Immature natural killer cell (primary cell): ENCODE measurements around the gene UGDH. TPM values are rescaled to one million over a fixed set of nuclear protein-coding genes. Genes with fewer than 3 reads are reported as not detected.
A peak's percentile ranks its signal among the peaks of the same experiment; 100 is the strongest.

Source experiments
- DNase-seq, 3 donors: peaks; one replicate each; pipeline ENCODE4 v3.0.0; 2022; ENCODE audit warnings: mixed read lengths in 1 of 3
- H3K27ac Mint-ChIP-seq, 6 donors: one replicate each; pipeline ENCODE4 v1.8.0; 2020; ENCODE audit warnings: mixed read lengths in 6 of 6, mild to moderate bottlenecking in 5 of 6, inconsistent platforms in 4 of 6, moderate library complexity in 3 of 6
- H3K27me3 Mint-ChIP-seq, 3 donors: one replicate each; pipeline ENCODE4 v1.8.0; 2020 to 2021; ENCODE audit warnings: low read depth in 3 of 3, mild to moderate bottlenecking in 3 of 3, mixed read lengths in 3 of 3, moderate library complexity in 3 of 3, inconsistent platforms in 1 of 3
- H3K36me3 Mint-ChIP-seq, 3 donors: one replicate each; pipeline ENCODE4 v1.8.0; 2020; ENCODE audit warnings: mixed read lengths in 3 of 3, inconsistent platforms in 2 of 3, mild to moderate bottlenecking in 2 of 3
- H3K4me1 Mint-ChIP-seq, 2 donors: one replicate each; pipeline ENCODE4 v1.8.0; 2020; ENCODE audit warnings: inconsistent platforms in 2 of 2, mild to moderate bottlenecking in 2 of 2, mixed read lengths in 2 of 2, moderate library complexity in 1 of 2
- H3K4me3 Mint-ChIP-seq, 5 donors: one replicate each; pipeline ENCODE4 v1.8.0; 2020; ENCODE audit warnings: mild to moderate bottlenecking in 5 of 5, mixed read lengths in 5 of 5, inconsistent platforms in 3 of 5, moderate library complexity in 3 of 5
- H3K9me3 Mint-ChIP-seq, 6 donors: one replicate each; pipeline ENCODE4 v1.8.0; 2020; ENCODE audit warnings: mild to moderate bottlenecking in 6 of 6, mixed read lengths in 6 of 6, inconsistent platforms in 4 of 6, moderate library complexity in 3 of 6
- polyA plus RNA-seq, 3 donors: library from polyadenylated mRNA; unstranded; fragments of 300-500 nt; fragmentation: Illumina TruSeq; gene quantifications; one replicate each; pipeline ENCODE4 v1.2.3, GENCODE V29; 2021

UGDH gene
- 10 to 100 TPM; 29.4 to 48.0 (median 40.0) TPM for polyA plus RNA-seq

DNA sequence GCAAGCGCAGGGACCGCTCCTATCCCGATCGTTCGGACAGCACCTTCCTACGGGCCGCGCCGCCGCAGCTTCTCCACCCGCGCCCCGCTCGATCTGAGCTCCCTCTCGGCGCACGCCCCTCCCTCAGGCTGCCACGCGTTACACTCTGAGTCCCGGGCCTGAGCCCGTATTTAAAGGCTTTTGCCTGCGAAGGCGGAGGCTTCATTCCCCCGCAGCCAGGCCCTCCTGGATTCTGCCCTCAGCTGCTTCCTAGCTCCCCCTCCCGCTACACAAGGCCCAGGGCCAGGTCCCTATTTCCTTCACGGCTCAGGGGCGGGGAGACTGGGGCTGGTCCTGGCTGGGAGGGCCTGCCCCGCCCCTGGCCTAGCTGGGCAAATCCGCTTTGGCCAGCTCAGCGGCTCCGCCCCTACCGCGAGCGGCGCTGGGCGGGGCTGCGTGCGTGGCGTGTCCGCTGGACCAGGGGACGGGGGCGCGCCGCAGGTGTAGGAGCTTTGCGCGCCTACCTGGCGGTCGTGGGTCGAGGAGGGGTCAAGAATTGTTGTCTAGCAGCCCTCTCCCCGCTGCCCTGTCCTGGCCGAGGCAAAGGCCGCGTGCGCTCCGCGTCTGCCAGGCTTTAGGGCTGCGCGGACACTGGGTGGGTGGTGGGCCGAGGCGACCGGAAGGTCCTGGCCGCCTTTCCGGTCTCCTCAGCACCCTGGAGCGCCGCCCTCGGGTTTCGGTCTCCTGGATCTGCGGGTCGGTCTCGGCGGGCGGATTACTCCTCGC lies at the start of gene UGDH:
UGDH (minus strand) TSS at position 144 of the 765 bp plus-strand sequence. CDS start 5,927 bp downstream, outside the sequence.
- H3K27me3 Mint-ChIP-seq = peaks cover 2 to 5% (median 2%) of the 10 kb centered on the region in 3 donors
- peaks cover 23 to 24% of the 10 kb centered on the region in 2 donors for H3K4me1 Mint-ChIP-seq
- H3K36me3 Mint-ChIP-seq = peaks cover 17 to 20% (median 18%) of the 10 kb centered on the region in 3 donors
- peak within 1 kb of the TSS; percentile 99 to 100 (median 99) for H3K4me3 Mint-ChIP-seq
- no peaks in the 10 kb centered on the region for H3K9me3 Mint-ChIP-seq
- peak; percentile 89 to 91 (median 91) for DNase-seq
- peak within 1 kb of the TSS; percentile 90 to 98 (median 96) for H3K27ac Mint-ChIP-seq

DNA sequence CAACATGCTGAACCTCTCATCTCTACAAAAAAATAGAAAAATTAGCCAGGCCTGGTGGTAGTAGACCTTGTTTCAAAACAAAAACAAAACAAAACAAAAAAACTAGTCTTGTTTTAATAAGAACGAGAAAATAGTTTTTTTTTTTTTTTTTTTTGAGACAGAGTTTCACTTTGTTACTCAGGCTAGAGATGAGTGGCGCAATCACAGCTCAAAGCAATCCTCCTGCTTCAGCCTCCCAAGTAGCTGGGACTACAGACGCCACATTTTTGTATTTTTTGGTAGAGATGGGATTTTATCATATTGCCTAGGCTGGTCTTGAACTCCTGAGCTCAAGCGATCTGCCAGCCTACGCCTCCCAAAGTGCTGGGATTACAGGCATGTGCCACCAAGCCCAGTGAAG lies 47.7 kb upstream of the UGDH start:
- H3K4me1 Mint-ChIP-seq = no peaks in the 10 kb centered on the region
- no peak overlapping the region for H3K27ac Mint-ChIP-seq
- H3K4me3 Mint-ChIP-seq = no peak overlapping the region

DNA sequence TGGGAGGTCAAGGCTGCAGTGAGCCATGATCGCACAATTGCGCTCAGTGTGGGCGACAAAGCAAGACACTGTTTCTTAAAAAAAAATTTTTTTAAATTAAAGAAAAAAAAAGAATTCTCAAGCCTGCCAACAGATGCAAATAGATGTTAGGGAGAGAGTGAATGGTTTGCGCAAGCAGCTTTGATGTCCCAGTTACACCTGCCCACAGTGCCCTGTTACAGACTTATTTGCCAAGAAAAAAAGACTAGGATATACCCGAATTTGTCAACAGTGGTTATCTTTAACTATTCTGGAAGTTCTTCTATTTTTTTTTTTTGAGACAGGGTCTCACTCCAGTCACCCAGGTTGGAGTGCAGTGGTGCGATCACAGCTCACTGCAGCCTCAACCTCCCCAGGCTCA lies 44.3 kb upstream of the UGDH start:
- H3K36me3 Mint-ChIP-seq = peaks cover 0 to 4% (median 0%) of the 10 kb centered on the region in 3 donors
- H3K4me3 Mint-ChIP-seq = no peak overlapping the region
- H3K27ac Mint-ChIP-seq = no peak overlapping the region
- no peak for DNase-seq
- no peaks in the 10 kb centered on the region for H3K9me3 Mint-ChIP-seq
- H3K27me3 Mint-ChIP-seq = peaks cover 0 to 7% (median 0%) of the 10 kb centered on the region in 3 donors
- peaks cover 0 to 5% of the 10 kb centered on the region in 2 donors for H3K4me1 Mint-ChIP-seq

More for the DNA sequence above, 47.7 kb upstream of the UGDH start:
- no peak for DNase-seq
- H3K36me3 Mint-ChIP-seq = peaks cover 0 to 4% (median 3%) of the 10 kb centered on the region in 3 donors
- peaks cover 0 to 4% (median 0%) of the 10 kb centered on the region in 3 donors for H3K27me3 Mint-ChIP-seq
- H3K9me3 Mint-ChIP-seq = no peaks in the 10 kb centered on the region

DNA sequence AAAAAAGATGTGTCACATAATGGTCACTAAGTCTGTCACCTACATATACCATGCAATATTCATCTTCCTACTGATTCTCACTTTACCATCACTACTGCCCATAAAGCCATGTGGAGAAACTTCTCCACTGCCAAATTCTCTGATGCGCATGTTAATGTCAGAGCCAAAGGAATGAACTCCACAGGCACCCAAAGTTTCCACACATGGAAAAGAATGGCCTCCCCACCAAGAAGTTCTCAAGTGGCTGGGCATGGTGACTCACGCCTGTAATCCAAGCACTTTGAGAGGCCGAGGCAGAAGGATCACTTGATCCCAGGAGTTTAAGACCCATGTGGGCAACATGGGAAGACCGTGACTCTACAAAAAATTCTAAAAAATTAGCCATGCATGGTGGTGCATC lies 43.8 kb upstream of the UGDH start:
- no peaks in the 10 kb centered on the region for H3K9me3 Mint-ChIP-seq
- H3K4me1 Mint-ChIP-seq = peaks cover 2 to 5% of the 10 kb centered on the region in 2 donors
- no peak overlapping the region for H3K4me3 Mint-ChIP-seq
- H3K27me3 Mint-ChIP-seq = peaks cover 0 to 7% (median 0%) of the 10 kb centered on the region in 3 donors
- DNase-seq = no peak
- no peak overlapping the region for H3K27ac Mint-ChIP-seq
- peaks cover 3 to 7% (median 3%) of the 10 kb centered on the region in 3 donors for H3K36me3 Mint-ChIP-seq

DNA sequence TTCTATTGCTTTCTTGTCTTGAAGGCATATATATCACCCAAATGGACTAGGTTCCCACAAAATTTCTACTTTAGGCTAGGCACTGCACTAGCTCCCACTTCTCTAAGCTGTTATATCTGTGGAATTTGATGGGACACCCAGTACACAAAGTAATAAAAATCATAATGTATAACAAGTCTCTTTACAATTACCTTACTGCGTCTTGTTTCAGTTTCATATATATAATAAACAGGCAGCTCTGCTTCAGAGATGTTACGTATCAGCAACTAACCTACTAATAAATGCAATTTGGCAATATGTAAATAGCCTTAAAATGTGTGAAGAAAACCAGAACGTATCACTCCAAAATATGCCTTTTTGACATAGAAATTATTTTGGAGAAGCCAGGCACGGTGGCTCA lies 42.0 kb upstream of the UGDH start:
- peaks cover 5 to 6% of the 10 kb centered on the region in 2 donors for H3K4me1 Mint-ChIP-seq
- peaks cover 0 to 5% (median 0%) of the 10 kb centered on the region in 3 donors for H3K27me3 Mint-ChIP-seq
- no peak overlapping the region for H3K27ac Mint-ChIP-seq
- peaks cover 10 to 21% (median 10%) of the 10 kb centered on the region in 3 donors for H3K36me3 Mint-ChIP-seq
- no peak for DNase-seq
- H3K9me3 Mint-ChIP-seq = no peaks in the 10 kb centered on the region
- no peak overlapping the region for H3K4me3 Mint-ChIP-seq

DNA sequence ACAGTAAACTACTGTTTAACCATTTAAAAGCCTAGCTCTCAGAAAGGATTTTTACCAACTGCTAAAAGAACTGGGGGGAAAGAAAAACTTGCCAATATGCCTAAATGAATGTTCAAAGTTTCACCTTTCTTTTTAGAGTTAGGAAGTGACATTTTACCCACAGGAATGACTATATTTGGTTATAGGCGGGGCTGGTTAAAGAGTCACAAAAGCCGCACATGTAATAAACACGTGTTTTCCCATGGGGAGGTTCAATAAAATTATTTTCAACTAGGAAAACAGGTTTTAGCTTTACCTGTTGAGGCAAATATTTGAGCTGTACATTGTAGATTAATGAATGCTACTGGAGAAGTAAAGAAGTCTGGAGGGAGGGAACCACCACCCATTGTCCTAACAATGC lies 41.6 kb upstream of the UGDH start:
- H3K4me3 Mint-ChIP-seq = peak overlapping the region in 1 of 5 donors; percentile 31
- H3K27ac Mint-ChIP-seq = no peak overlapping the region
- DNase-seq = no peak

DNA sequence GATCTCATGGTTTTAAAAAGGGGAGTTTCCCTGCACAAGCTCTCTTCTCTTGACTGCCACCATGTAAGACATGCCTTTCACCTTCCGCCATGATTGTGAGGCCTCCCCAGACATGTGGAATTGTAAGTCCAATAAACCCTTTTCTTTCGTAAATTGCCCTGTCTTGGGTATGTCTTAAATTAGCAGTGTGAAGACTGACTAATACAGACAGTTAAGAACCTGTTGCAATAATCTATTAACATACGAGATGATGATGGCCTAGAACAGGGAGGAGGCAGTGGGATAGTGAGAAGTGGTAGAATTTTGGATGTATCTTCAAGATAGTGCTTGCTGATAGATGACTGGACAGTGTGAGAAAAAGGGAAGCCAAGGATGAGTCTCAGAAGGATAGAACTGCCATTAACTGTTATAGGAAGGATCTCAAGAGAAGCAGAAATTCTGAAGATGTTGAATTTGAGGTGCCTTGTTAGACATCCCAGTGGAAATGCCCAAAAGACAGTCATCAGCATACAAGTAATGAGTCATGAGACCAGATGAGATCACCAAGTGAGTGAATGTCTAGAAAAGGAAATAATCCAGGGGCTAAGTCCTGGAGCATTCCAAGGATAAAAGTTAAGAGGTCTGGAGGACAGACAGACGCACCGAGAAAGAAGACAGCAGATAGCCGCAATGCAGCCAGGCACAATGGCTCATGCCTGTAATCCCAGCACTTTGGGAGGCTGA lies 38.8 kb upstream of the UGDH start:
- Mint-ChIP-seq H3K9me3 (no peaks in the 10 kb centered on the region), H3K36me3 (peaks cover 10 to 27% (median 15%) of the 10 kb centered on the region in 3 donors), H3K27ac (no peak overlapping the region), H3K4me3 (no peak overlapping the region), H3K4me1 (peaks cover 5 to 6% of the 10 kb centered on the region in 2 donors), H3K27me3 (peaks cover 0 to 5% (median 1%) of the 10 kb centered on the region in 3 donors)
- DNase-seq = no peak

More for the DNA sequence above, 41.6 kb upstream of the UGDH start:
- peaks cover 5 to 6% of the 10 kb centered on the region in 2 donors for H3K4me1 Mint-ChIP-seq
- no peaks in the 10 kb centered on the region for H3K9me3 Mint-ChIP-seq
- peaks cover 0 to 5% (median under 1%) of the 10 kb centered on the region in 3 donors for H3K27me3 Mint-ChIP-seq
- H3K36me3 Mint-ChIP-seq = peaks cover 10 to 23% (median 11%) of the 10 kb centered on the region in 3 donors

DNA sequence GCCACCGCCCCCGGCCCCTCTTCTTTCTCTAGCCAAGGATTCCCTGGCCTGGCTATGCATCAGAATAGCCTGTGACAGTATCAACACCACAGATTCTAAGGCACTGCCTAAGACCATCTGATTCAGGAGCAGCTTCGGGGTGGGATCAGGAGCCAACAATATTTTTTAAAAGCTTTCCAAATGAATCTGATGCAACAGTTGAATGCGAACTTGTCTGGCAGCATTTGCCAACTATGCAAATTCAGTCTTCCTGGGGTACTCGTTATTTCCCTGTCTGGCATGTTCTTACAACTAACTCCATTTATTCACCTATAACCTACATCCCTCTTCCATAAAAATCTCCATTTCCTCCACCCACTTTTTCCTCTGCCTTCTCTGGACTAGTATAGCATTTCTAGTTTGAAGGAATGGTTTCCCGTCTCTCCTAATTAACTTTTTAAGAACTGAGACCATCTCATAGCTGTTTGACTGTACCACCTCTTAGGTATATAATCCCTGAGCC lies 36.2 kb upstream of the UGDH start:
- Mint-ChIP-seq H3K4me1 (peaks cover 2 to 6% of the 10 kb centered on the region in 2 donors), H3K9me3 (no peaks in the 10 kb centered on the region), H3K27ac (no peak overlapping the region), H3K4me3 (no peak overlapping the region), H3K27me3 (peaks cover 0 to 3% (median 1%) of the 10 kb centered on the region in 3 donors), H3K36me3 (peaks cover 10 to 24% (median 15%) of the 10 kb centered on the region in 3 donors)
- no peak for DNase-seq

DNA sequence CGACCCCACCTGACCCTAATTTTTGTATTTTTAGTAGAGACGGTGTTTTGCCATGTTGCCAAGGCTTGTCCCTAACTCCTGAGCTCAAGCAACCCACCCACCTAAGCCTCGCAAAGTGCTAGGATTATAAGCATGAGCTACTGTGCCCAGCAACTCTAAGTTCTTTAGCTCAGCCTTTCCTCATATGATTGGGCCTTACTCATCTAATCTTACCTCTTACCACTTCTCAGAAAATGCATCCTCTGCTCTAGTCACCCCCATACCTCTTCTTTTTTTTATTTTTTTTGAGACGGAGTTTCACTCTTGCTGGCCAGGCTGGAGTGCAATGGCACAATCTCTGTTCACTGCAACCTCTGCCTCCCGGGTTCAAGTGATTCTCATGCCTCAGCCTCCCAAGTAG lies 35.6 kb upstream of the UGDH start:
- H3K4me3 Mint-ChIP-seq = no peak overlapping the region
- H3K36me3 Mint-ChIP-seq = peaks cover 10 to 24% (median 15%) of the 10 kb centered on the region in 3 donors
- no peak for DNase-seq
- H3K27me3 Mint-ChIP-seq = peaks cover 0 to 1% (median 1%) of the 10 kb centered on the region in 3 donors
- H3K9me3 Mint-ChIP-seq = no peaks in the 10 kb centered on the region
- peaks cover 0 to 6% of the 10 kb centered on the region in 2 donors for H3K4me1 Mint-ChIP-seq
- no peak overlapping the region for H3K27ac Mint-ChIP-seq

DNA sequence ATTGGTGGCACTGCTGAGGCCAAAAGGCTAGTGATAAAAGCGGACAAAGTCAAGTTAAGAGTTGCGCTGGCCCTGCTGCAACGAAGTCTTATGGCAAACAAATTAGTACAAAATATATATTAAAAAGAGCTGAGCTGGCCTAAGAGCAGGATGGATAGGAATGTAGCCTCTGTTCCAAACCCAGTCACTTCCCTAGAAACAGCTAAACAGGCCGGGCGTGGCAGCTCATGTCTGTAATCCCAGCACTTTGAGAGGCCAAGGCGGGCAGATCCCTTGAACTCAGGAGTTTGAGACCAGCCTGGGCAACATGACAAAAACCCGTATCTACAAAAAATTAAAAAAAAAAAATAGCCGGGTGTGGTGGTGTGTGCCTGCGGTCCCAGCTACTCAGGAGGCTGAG lies 32.4 kb upstream of the UGDH start:
- no peak overlapping the region for H3K27ac Mint-ChIP-seq

DNA sequence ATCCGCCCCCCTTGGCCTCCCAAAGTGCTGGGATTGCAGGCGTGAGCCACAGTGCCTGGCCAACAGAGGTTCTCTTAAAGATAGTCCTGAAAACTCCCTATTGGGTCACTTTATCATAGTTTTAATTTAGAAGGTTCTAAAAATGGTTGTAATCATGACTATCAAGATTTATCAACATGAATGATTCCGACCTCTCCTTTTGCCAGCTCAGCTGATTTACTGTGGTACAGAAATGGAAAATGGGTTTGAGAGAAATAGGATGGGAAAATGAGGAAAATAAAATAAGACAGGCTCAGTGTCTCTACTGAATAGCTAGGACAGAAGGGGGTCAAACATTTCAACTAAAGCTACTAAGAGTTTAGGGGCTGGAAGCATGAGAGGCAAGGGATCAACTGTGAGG lies 28.2 kb upstream of the UGDH start:
- Mint-ChIP-seq H3K27ac (peak overlapping the region in 1 of 6 donors; percentile 13), H3K4me3 (no peak overlapping the region), H3K4me1 (no peaks in the 10 kb centered on the region), H3K27me3 (peaks cover 0 to 2% (median 0%) of the 10 kb centered on the region in 3 donors), H3K36me3 (peaks cover 8 to 18% (median 16%) of the 10 kb centered on the region in 3 donors), H3K9me3 (no peaks in the 10 kb centered on the region)
- DNase-seq = no peak

More for the DNA sequence above, 32.4 kb upstream of the UGDH start:
- DNase-seq = no peak
- Mint-ChIP-seq H3K9me3 (no peaks in the 10 kb centered on the region), H3K36me3 (peaks cover 6 to 15% (median 12%) of the 10 kb centered on the region in 3 donors), H3K4me3 (no peak overlapping the region), H3K4me1 (no peaks in the 10 kb centered on the region), H3K27me3 (peaks cover 0 to 4% (median 0%) of the 10 kb centered on the region in 3 donors)

DNA sequence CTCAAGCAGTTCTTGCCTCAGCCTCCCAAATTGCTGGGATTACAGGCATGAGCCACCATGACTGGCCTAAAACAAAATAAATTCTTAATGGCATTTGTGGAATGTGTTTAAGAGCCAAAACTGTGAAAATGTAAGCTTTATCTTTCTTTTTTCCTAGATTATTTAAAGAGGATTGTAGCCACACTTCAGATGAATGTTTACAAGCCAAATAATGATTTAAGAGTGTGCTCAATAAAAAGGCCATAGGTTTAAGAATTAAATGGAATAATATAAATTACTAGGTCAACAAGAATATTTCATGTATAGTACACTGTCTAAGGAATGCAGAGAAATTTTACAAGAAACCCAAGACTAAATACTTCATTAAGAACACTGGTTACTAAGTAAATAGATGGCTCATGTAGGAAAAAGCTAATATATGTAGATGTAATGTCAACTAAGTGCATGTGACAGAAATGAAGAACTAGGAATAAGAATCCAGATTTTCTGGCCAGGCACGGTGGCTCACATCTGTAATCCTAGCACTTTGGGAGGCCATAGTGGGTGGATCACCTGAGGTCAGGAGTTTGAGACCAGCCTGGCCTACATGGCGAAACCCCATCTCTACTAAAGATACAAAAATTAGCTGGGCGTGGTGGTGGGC lies 21.3 kb upstream of the UGDH start:
- Mint-ChIP-seq H3K4me3 (no peak overlapping the region), H3K27ac (no peak overlapping the region), H3K9me3 (no peaks in the 10 kb centered on the region), H3K36me3 (peaks cover 0 to 15% (median 13%) of the 10 kb centered on the region in 3 donors), H3K4me1 (no peaks in the 10 kb centered on the region), H3K27me3 (peaks cover 0 to 3% (median 0%) of the 10 kb centered on the region in 3 donors)
- no peak for DNase-seq

DNA sequence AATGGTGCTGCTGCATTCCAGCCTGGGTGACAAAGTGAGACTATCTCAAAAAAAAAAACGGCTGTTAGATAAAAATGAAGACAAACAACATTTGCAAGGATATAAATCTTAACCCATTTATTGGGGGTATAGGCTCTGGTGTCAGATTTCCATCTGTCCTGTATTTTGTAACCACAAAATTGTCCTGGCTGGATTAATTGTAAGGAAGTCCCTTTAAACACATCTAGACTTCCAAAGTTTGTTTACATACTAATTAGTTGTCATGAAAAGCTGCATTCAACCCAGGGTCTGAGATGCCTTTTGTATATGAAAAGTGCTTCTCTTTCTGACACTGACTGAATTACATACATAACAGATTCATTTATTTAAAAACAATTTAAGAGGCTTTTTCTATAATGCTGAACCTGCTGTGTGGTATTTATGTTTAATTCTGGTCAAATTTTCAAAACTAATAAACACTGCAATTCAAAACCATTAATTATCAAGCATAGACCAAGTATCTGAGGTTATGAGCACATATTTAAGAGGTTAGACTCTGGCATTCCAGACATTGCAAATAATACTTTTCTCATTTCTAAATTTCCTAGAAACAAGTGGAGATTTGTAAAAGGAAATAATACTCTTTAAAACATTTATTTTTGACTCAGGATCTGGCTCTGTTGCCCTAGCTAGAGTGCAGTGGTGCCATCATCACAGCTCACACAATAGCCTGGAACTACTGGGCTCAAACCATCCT lies 17.5 kb upstream of the UGDH start:
- Mint-ChIP-seq H3K9me3 (no peaks in the 10 kb centered on the region), H3K27ac (no peak overlapping the region), H3K4me1 (no peaks in the 10 kb centered on the region), H3K36me3 (peaks cover 0 to 3% (median 3%) of the 10 kb centered on the region in 3 donors), H3K27me3 (peaks cover 0 to 3% (median 0%) of the 10 kb centered on the region in 3 donors), H3K4me3 (no peak overlapping the region)
- DNase-seq = no peak
